Activated CD8-positive, alpha-beta memory T cell treated with anti-CD3 and anti-CD28 coated beads, Interleukin-2, amount 50 U/mL, for 24 hours (primary cell): ENCODE measurements around the gene PTPRN2.
"Not testable (repeated sequence)": the region's sequence is repeated elsewhere in the genome, so short reads cannot be mapped to it uniquely, and the experiment has no call there.

Experiments used
- DNase-seq: peaks from one replicate; pipeline ENCODE4 v3.0.0-alpha.2; 2020; ENCODE audit errors: extremely low read depth

PTPRN2 gene

GRCh38 chr7:157738066-157738460 lies 849.6 kb downstream of the PTPRN2 start:
- DNase-seq, result no peak

- no peak for DNase-seq
Observed at GRCh38 chr7:157737151-157738065, 850.2 kb downstream of the PTPRN2 start.

- no peak for DNase-seq
Observed at GRCh38 chr7:157736341-157736740, 851.3 kb downstream of the PTPRN2 start.

- no peak for DNase-seq
Observed at GRCh38 chr7:157735826-157736225, 851.8 kb downstream of the PTPRN2 start.

GRCh38 chr7:157734676-157735640 lies 852.7 kb downstream of the PTPRN2 start:
- no peak for DNase-seq

GRCh38 chr7:157733760-157734395 lies 853.7 kb downstream of the PTPRN2 start:
- not testable (repeated sequence) for DNase-seq

GRCh38 chr7:157731126-157731525 lies 856.5 kb downstream of the PTPRN2 start:
- no peak for DNase-seq

GRCh38 chr7:157730614-157731013 lies 857.0 kb downstream of the PTPRN2 start:
- DNase-seq, result no peak

- DNase-seq, result no peak
Observed at GRCh38 chr7:157729566-157729965, 858.1 kb downstream of the PTPRN2 start.

- no peak for DNase-seq
Observed at GRCh38 chr7:157727964-157728615, 859.5 kb downstream of the PTPRN2 start.

- no peak for DNase-seq
Observed at GRCh38 chr7:157726764-157727163, 860.9 kb downstream of the PTPRN2 start.

- not testable (repeated sequence) for DNase-seq
Observed at GRCh38 chr7:157725312-157725711, 862.3 kb downstream of the PTPRN2 start.

GRCh38 chr7:157723205-157723604 lies 864.4 kb downstream of the PTPRN2 start:
- DNase-seq, result no peak

GRCh38 chr7:157722137-157723060 lies 865.2 kb downstream of the PTPRN2 start:
- DNase-seq, result no peak

- DNase-seq, result no peak
Observed at GRCh38 chr7:157721468-157722136, 866.0 kb downstream of the PTPRN2 start.

- no peak for DNase-seq
Observed at GRCh38 chr7:157719705-157720655, 867.6 kb downstream of the PTPRN2 start.

GRCh38 chr7:157719008-157719682 lies 868.5 kb downstream of the PTPRN2 start:
- no peak for DNase-seq
